ENCODE measurements around the gene CIAO3.

DNA sequence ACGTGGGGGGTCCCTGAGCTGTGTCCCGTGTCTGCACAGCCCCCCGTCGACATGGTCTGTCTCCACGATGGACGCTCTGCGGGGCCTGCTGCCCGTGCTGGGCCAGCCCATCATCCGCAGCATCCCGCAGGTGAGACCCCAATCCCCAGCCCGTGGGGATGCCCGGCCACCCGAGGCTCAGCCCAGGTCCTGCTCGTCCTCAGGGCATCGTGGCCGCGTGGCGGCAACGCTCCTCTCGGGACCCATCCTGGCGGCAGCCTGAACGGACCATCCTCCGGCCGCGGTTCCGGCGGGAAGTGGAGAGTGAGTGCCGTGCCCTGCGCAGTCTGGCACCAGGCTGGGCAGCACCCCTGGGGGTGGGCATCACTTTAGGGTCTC lies 24.7 kb upstream of the CIAO3 start:
- TF ChIP-seq, protein P1, sequence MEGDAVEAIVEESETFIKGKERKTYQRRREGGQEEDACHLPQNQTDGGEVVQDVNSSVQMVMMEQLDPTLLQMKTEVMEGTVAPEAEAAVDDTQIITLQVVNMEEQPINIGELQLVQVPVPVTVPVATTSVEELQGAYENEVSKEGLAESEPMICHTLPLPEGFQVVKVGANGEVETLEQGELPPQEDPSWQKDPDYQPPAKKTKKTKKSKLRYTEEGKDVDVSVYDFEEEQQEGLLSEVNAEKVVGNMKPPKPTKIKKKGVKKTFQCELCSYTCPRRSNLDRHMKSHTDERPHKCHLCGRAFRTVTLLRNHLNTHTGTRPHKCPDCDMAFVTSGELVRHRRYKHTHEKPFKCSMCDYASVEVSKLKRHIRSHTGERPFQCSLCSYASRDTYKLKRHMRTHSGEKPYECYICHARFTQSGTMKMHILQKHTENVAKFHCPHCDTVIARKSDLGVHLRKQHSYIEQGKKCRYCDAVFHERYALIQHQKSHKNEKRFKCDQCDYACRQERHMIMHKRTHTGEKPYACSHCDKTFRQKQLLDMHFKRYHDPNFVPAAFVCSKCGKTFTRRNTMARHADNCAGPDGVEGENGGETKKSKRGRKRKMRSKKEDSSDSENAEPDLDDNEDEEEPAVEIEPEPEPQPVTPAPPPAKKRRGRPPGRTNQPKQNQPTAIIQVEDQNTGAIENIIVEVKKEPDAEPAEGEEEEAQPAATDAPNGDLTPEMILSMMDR (IDR thresholded peaks at IDR 0.05), result no peak
- TF ChIP-seq POLR2A (IDR thresholded peaks at IDR 0.05), result no peak

All from testis (tissue), 2 donors.